ENCODE measurements around the gene NID1.

Gene NID1

GRCh38 chr1:235952950-235953615 is 111.8 kb downstream of the NID1 start:
- no peak for DNase-seq

- no peak for DNase-seq
Observed at GRCh38 chr1:235951661-235952060, 113.2 kb downstream of the NID1 start.

GRCh38 chr1:235950318-235950717 is 114.6 kb downstream of the NID1 start:
- DNase-seq: no peak

GRCh38 chr1:235948774-235949427 is 116.0 kb downstream of the NID1 start:
- no peak for DNase-seq

GRCh38 chr1:235947989-235948388 is 116.9 kb downstream of the NID1 start:
- no peak for DNase-seq

- DNase-seq: peak; percentile 67
Observed at GRCh38 chr1:235946571-235946981, 118.3 kb downstream of the NID1 start.

- DNase-seq: no peak
Observed at GRCh38 chr1:235945775-235946570, 118.9 kb downstream of the NID1 start.

GRCh38 chr1:235943581-235944114 is 121.2 kb downstream of the NID1 start:
- peak; percentile 95 for DNase-seq

- no peak for DNase-seq
Observed at GRCh38 chr1:235942979-235943575, 121.8 kb downstream of the NID1 start.

- no peak for DNase-seq
Observed at GRCh38 chr1:235942625-235942934, 122.3 kb downstream of the NID1 start.

GRCh38 chr1:235941876-235942624 is 122.8 kb downstream of the NID1 start:
- no peak for DNase-seq

- no peak for DNase-seq
Observed at GRCh38 chr1:235940285-235940684, 124.6 kb downstream of the NID1 start.

GRCh38 chr1:235939480-235939775 is 125.5 kb downstream of the NID1 start:
- peak; percentile 57 for DNase-seq

GRCh38 chr1:235938709-235939479 is 126.0 kb downstream of the NID1 start:
- DNase-seq: no peak

GRCh38 chr1:235937123-235937522 is 127.8 kb downstream of the NID1 start:
- DNase-seq: no peak

- no peak for DNase-seq
Observed at GRCh38 chr1:235935235-235936225, 129.4 kb downstream of the NID1 start.

GRCh38 chr1:235933766-235934116 is 131.1 kb downstream of the NID1 start:
- DNase-seq: no peak

- no peak for DNase-seq
Observed at GRCh38 chr1:235933017-235933765, 131.7 kb downstream of the NID1 start.

GRCh38 chr1:235932090-235932510 is 132.8 kb downstream of the NID1 start:
- no peak for DNase-seq

GRCh38 chr1:235931171-235931738 is 133.6 kb downstream of the NID1 start:
- DNase-seq: no peak
